Measurements from ENCODE around the gene RANGRF.

Gene RANGRF

GRCh38 chr17:8253801-8254200 lies 34.7 kb upstream of the RANGRF start:
- DNase-seq (ENCODE audit: extremely low spot score), result no peak
- TF ChIP-seq, protein P1, sequence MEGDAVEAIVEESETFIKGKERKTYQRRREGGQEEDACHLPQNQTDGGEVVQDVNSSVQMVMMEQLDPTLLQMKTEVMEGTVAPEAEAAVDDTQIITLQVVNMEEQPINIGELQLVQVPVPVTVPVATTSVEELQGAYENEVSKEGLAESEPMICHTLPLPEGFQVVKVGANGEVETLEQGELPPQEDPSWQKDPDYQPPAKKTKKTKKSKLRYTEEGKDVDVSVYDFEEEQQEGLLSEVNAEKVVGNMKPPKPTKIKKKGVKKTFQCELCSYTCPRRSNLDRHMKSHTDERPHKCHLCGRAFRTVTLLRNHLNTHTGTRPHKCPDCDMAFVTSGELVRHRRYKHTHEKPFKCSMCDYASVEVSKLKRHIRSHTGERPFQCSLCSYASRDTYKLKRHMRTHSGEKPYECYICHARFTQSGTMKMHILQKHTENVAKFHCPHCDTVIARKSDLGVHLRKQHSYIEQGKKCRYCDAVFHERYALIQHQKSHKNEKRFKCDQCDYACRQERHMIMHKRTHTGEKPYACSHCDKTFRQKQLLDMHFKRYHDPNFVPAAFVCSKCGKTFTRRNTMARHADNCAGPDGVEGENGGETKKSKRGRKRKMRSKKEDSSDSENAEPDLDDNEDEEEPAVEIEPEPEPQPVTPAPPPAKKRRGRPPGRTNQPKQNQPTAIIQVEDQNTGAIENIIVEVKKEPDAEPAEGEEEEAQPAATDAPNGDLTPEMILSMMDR (IDR thresholded peaks at IDR 0.05; ENCODE audit: control extremely low read depth, extremely low read depth, low read depth, missing control alignments), result no peak
- CTCF ChIA-PET, result no interaction called here
- POLR2A ChIA-PET, result no interaction called here

- TF ChIP-seq, protein P1 (IDR thresholded peaks at IDR 0.05; ENCODE audit: control extremely low read depth, extremely low read depth, low read depth, missing control alignments), result no peak
- no peak for DNase-seq (ENCODE audit: extremely low spot score)
- ChIA-PET POLR2A (no interaction called here), CTCF (no interaction called here)
Measured at GRCh38 chr17:8254881-8255280, 33.6 kb upstream of the RANGRF start.

DNA sequence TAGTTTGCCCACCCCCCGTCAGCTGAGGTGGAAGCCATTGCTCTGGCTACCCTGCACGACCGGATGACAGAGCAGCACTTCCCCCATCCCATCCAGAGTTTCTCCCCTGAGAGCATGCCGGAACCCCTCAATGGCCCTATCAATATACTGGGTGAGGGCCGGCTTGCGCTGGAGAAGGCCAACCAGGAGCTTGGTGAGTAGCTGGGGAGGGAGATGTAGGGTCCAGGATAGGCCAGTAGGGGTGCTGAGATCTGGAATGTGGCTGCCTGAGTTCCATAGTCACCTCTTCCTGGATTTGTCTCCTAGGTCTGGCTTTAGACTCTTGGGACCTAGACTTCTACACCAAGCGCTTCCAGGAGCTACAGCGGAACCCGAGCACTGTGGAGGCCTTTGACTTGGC lies 33.0 kb upstream of the RANGRF start:
- CTCF ChIA-PET, result no interaction called here

GRCh38 chr17:8256291-8256690 lies 32.2 kb upstream of the RANGRF start:
- TF ChIP-seq, protein P1 (IDR thresholded peaks at IDR 0.05; ENCODE audit: control extremely low read depth, extremely low read depth, low read depth, missing control alignments), result no peak
- no peak for DNase-seq (ENCODE audit: extremely low spot score)
- POLR2A ChIA-PET, result no interaction called here
- CTCF ChIA-PET, result interaction anchor here (0.9 kb wide), 1 partner anchor 24 kb away, joined by 3 read pairs; no protein-coding TSS in a partner anchor

More for the DNA sequence above, 33.0 kb upstream of the RANGRF start:
- POLR2A ChIA-PET, result no interaction called here
- no peak for DNase-seq (ENCODE audit: extremely low spot score)
- TF ChIP-seq, protein P1 (IDR thresholded peaks at IDR 0.05; ENCODE audit: control extremely low read depth, extremely low read depth, low read depth, missing control alignments), result no peak

- TF ChIP-seq, protein P1 (IDR thresholded peaks at IDR 0.05; ENCODE audit: control extremely low read depth, extremely low read depth, low read depth, missing control alignments), result no peak
- CTCF ChIA-PET, result interaction anchor here (0.9 kb wide), 1 partner anchor 24 kb away, joined by 3 read pairs; no protein-coding TSS in a partner anchor
- POLR2A ChIA-PET, result no interaction called here
- DNase-seq (ENCODE audit: extremely low spot score), result no peak
Measured at GRCh38 chr17:8256691-8257090, 31.8 kb upstream of the RANGRF start.

DNA sequence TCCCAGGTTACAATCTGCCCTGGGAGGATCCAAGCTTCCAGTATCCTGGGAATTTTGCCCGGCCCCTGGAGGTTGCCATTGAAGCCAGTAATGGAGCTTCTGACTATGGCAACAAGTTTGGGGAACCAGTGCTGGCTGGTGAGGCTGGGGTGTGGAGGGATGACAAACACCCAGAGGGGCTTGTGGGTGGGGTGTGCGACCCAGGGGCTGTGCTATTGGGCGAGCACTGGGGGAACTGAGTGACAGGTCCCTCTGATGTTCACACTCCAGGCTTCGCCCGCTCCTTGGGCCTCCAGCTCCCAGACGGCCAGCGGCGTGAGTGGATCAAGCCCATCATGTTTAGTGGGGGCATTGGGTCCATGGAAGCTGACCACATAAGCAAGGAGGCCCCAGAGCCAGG lies 30.7 kb upstream of the RANGRF start:
- ChIA-PET POLR2A (no interaction called here), CTCF (interaction anchor here (0.9 kb wide), 1 partner anchor 43 kb away, joined by 3 read pairs; no protein-coding TSS in a partner anchor)
- no peak for DNase-seq (ENCODE audit: extremely low spot score)
- TF ChIP-seq, protein P1 (IDR thresholded peaks at IDR 0.05; ENCODE audit: control extremely low read depth, extremely low read depth, low read depth, missing control alignments), result no peak

DNA sequence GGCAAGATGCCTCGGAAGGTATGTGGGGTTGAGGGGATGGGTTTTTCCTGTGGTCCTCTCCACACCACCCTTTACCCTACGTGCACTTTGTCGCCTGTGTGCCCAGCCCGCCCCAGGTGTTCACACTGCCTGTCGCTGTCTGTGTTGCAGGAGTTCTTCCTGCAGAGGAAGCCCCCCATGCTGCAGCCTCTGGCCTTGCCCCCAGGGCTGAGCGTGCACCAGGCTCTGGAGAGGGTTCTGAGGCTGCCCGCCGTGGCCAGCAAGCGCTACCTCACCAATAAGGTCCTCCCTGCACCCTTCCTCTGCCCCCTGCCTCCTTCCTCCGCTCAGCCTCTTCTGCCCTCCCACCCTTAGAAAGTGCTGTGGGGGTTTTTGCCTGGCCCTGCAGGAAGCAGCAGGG lies 24.1 kb upstream of the RANGRF start:
- DNase-seq (ENCODE audit: extremely low spot score), result no peak
- POLR2A ChIA-PET, result interaction anchor here (1.7 kb wide), 1 partner anchor 16 kb away, joined by 4 read pairs; the partner anchor contains the start of gene CTC1
- CTCF ChIA-PET, result no interaction called here
- TF ChIP-seq, protein P1 (IDR thresholded peaks at IDR 0.05; ENCODE audit: control extremely low read depth, extremely low read depth, low read depth, missing control alignments), result no peak
